Smooth muscle cell (in vitro differentiated cells): ENCODE measurements around the gene IGF1R. TPM values are rescaled to one million over a fixed set of nuclear protein-coding genes. Genes with fewer than 3 reads are reported as not detected.

ENCODE experiments used
- DNase-seq: peaks from one replicate; lab custom pipeline; 2025; ENCODE audit not compliant: unreplicated experiment; lab: John Stamatoyannopoulos, UW
- H2AFZ ChIP-seq: fragments of 200-600 bp; sonication (generic); 2 replicates; pipeline ENCODE4 v1.6.0; 2016; ENCODE audit warnings: antibody characterized with exemption, low read depth, mild to moderate bottlenecking
- H3F3A ChIP-seq: fragments of 200-600 bp; sonication (generic); 2 replicates; pipeline ENCODE4 v1.6.0; 2017; ENCODE audit warnings: antibody characterized with exemption, low read depth
- H3K27ac ChIP-seq: fragments of 200-600 bp; sonication (generic); 2 replicates; pipeline ENCODE4 v1.5.1; 2016; ENCODE audit warnings: low read depth, mild to moderate bottlenecking
- H3K27me3 ChIP-seq: fragments of 200-600 bp; sonication (generic); 2 replicates; pipeline ENCODE4 v1.6.1; 2016; ENCODE audit warnings: low read depth, mild to moderate bottlenecking
- H3K36me3 ChIP-seq: fragments of 200-600 bp; sonication (generic); 2 replicates; pipeline ENCODE4 v1.5.1; 2016; ENCODE audit warnings: low read depth
- H3K4me1 ChIP-seq: fragments of 200-600 bp; sonication (generic); 2 replicates; pipeline ENCODE4 v1.5.1; 2016; ENCODE audit warnings: low read depth
- H3K4me2 ChIP-seq: fragments of 200-600 bp; sonication (generic); 2 replicates; pipeline ENCODE4 v1.6.0; 2016; ENCODE audit warnings: mild to moderate bottlenecking
- H3K4me3 ChIP-seq: fragments of 200-600 bp; sonication (generic); 2 replicates; pipeline ENCODE4 v1.5.1; 2016; ENCODE audit warnings: mild to moderate bottlenecking
- H3K79me2 ChIP-seq: fragments of 200-600 bp; sonication (generic); 2 replicates; pipeline ENCODE4 v1.6.0; 2016; ENCODE audit warnings: low read depth, mild to moderate bottlenecking
- H3K9ac ChIP-seq: fragments of 200-600 bp; sonication (generic); 2 replicates; pipeline ENCODE4 v1.6.0; 2016; ENCODE audit warnings: low read depth
- H3K9me3 ChIP-seq: fragments of 200-600 bp; sonication (generic); replicated peaks from 2 replicates; pipeline ENCODE4 v1.5.1; 2016; ENCODE audit warnings: low read depth
- H4K20me1 ChIP-seq: fragments of 200-600 bp; sonication (generic); 2 replicates; pipeline ENCODE4 v1.6.0; 2016; ENCODE audit warnings: low read depth
- WGBS: methylation state at CpG from one replicate; pipeline ENCODE4 v1.1.7; 2016; ENCODE audit warnings: low lambda C conversion rate; 5-methylcytosine and 5-hydroxymethylcytosine counted together
- polyA plus RNA-seq: library from polyadenylated mRNA; unstranded; fragments of >200 nt; fragmentation: Nextera tagmentation; extraction: Ambion mirVana; gene quantifications from 2 replicates; pipeline ENCODE4 v1.2.1, GENCODE V29; 2016
- total RNA-seq: library from RNA; depleted of rRNA; stranded (reverse); fragments of >200 nt; gene quantifications from 2 replicates; pipeline ENCODE4 v1.2.3, GENCODE V29; 2014
- TF ChIP-seq, protein P1 (sequence below): fragments of 200-600 bp; sonication (generic); IDR thresholded peaks from 2 replicates; pipeline ENCODE4 v1.5.1; 2017; ENCODE audit warnings: borderline replicate concordance, mild to moderate bottlenecking, antibody characterized with exemption; ENCODE audit not compliant: insufficient read depth, poor library complexity, severe bottlenecking

IGF1R gene
- total and polyA plus RNA-seq, 2 experiments from 2014 or later = 14.0 to 70.2 TPM

DNA sequence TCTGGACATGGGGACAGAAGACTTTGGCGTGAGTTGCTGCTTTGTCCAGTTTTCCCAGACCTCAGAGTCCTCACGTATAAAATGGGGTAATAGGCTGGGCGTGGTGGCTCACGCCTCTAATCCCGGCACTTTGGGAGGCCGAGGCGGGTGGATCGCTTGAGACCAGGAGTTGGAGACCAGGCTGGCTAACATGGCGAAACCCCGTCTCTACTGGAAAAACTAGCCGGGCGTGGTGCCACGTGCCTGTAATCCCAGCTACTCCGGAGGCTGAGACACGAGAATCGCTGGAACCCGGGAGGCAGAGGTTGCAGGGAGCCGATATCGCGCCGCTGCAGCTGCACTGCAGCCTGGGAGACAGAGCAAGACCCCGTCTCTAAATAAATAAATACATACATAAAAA is 22.7 kb upstream of the IGF1R start:
- no peaks in the 10 kb centered on the region for H3K27me3 ChIP-seq
- no peak overlapping the region for H3K27ac ChIP-seq
- DNase-seq = no peak
- TF ChIP-seq, protein P1, sequence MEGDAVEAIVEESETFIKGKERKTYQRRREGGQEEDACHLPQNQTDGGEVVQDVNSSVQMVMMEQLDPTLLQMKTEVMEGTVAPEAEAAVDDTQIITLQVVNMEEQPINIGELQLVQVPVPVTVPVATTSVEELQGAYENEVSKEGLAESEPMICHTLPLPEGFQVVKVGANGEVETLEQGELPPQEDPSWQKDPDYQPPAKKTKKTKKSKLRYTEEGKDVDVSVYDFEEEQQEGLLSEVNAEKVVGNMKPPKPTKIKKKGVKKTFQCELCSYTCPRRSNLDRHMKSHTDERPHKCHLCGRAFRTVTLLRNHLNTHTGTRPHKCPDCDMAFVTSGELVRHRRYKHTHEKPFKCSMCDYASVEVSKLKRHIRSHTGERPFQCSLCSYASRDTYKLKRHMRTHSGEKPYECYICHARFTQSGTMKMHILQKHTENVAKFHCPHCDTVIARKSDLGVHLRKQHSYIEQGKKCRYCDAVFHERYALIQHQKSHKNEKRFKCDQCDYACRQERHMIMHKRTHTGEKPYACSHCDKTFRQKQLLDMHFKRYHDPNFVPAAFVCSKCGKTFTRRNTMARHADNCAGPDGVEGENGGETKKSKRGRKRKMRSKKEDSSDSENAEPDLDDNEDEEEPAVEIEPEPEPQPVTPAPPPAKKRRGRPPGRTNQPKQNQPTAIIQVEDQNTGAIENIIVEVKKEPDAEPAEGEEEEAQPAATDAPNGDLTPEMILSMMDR = no peak
- H3K4me2 ChIP-seq = no peak overlapping the region
- H3K4me3 ChIP-seq = no peak overlapping the region
- no peaks in the 10 kb centered on the region for H3K9me3 ChIP-seq
- H3K9ac ChIP-seq = no peak overlapping the region
- no peaks in the 10 kb centered on the region for H3K79me2 ChIP-seq
- no peaks in the 10 kb centered on the region for H3F3A ChIP-seq
- H3K4me1 ChIP-seq = no peaks in the 10 kb centered on the region
- H4K20me1 ChIP-seq = no peaks in the 10 kb centered on the region
- no peaks in the 10 kb centered on the region for H3K36me3 ChIP-seq
- H2AFZ ChIP-seq = no peak overlapping the region
- WGBS = 94% methylated on average over 22 of the region's 22 CpGs

DNA sequence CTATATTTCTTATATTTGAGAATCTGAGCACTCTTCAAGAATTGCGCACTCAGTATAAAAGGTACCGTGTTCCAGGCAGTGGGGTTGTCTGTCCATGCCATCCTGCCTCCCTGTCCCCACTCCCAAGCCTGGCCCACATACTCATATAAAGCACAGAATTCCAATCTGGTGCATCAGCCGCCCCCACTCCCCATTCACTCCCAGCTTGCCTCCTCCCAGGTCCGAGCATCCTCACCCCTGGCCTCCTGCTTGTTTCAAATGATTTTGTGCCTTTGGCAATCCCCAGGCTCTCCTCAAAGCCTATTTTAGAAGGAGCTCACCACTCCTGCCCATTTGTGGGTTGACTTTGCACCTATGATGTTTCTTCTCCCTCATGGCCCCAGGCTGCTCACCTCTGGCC is 22.2 kb upstream of the IGF1R start:
- TF ChIP-seq, protein P1 = no peak
- WGBS = 72% methylated on average over 4 of the region's 4 CpGs
- H2AFZ ChIP-seq = no peak overlapping the region
- no peak overlapping the region for H3K9ac ChIP-seq
- H3K79me2 ChIP-seq = no peaks in the 10 kb centered on the region
- no peaks in the 10 kb centered on the region for H3K36me3 ChIP-seq
- no peaks in the 10 kb centered on the region for H3K27me3 ChIP-seq
- DNase-seq = no peak
- no peaks in the 10 kb centered on the region for H3K9me3 ChIP-seq
- no peaks in the 10 kb centered on the region for H4K20me1 ChIP-seq
- no peaks in the 10 kb centered on the region for H3F3A ChIP-seq
- H3K4me3 ChIP-seq = no peak overlapping the region
- no peaks in the 10 kb centered on the region for H3K4me1 ChIP-seq
- H3K4me2 ChIP-seq = no peak overlapping the region
- H3K27ac ChIP-seq = no peak overlapping the region

DNA sequence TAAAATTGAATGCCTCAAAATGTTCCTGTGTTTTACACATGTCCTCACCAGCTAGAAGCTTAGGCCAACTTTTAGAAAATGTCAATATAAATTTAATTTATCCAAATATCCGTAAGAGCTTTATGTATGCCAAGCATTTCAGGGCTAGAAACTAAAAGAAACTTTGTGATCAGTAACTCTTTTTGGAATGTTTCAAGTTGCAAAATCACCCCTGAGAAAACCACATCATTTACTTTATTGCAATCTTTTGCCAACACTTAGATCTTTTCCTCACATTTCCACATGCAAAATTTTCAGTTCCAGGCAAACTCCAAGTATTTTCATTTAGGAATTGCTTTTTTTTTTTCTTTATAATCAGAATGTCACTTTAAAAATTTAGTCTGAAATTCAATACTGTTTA is 20.1 kb upstream of the IGF1R start:
- H4K20me1 ChIP-seq = no peaks in the 10 kb centered on the region
- H3F3A ChIP-seq = no peaks in the 10 kb centered on the region
- WGBS = 78% methylated on average over 1 of the region's 1 CpG
- no peak overlapping the region for H3K9ac ChIP-seq
- TF ChIP-seq, protein P1 = no peak
- no peak overlapping the region for H3K4me3 ChIP-seq
- H3K4me1 ChIP-seq = no peaks in the 10 kb centered on the region
- DNase-seq = no peak
- H3K27me3 ChIP-seq = no peaks in the 10 kb centered on the region
- H3K79me2 ChIP-seq = no peaks in the 10 kb centered on the region
- H3K4me2 ChIP-seq = no peak overlapping the region
- H2AFZ ChIP-seq = no peak overlapping the region
- H3K36me3 ChIP-seq = no peaks in the 10 kb centered on the region
- no peaks in the 10 kb centered on the region for H3K9me3 ChIP-seq
- no peak overlapping the region for H3K27ac ChIP-seq

DNA sequence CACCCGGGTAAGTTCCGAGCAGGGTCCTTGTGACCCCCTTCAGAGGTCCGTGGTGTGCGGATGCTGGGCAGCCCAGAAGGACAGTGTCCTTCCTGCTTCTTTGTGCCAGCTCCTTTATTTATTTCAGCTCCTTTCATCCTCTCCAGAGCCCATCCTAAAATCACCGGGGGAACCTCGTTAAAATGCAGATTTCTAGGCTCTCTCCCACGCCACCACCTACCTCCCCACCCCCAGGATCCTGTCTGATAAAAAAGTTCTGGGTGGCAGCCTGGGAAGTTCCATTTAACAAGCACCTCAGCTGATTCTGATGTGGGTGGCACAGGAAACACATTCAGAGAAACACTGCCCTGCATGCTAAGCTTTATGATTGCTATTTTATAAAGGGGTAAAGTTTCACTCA is 12.5 kb upstream of the IGF1R start:
- H3K79me2 ChIP-seq = no peaks in the 10 kb centered on the region
- DNase-seq = no peak
- TF ChIP-seq, protein P1 = no peak
- H3K4me3 ChIP-seq = no peak overlapping the region
- no peak overlapping the region for H3K4me2 ChIP-seq
- no peaks in the 10 kb centered on the region for H3K36me3 ChIP-seq
- no peak overlapping the region for H3K27ac ChIP-seq
- 41% methylated on average over 7 of the region's 7 CpGs for WGBS
- H3K9me3 ChIP-seq = no peaks in the 10 kb centered on the region
- H4K20me1 ChIP-seq = no peaks in the 10 kb centered on the region
- H3F3A ChIP-seq = no peaks in the 10 kb centered on the region
- no peaks in the 10 kb centered on the region for H3K27me3 ChIP-seq
- no peak overlapping the region for H2AFZ ChIP-seq
- H3K4me1 ChIP-seq = no peaks in the 10 kb centered on the region
- no peak overlapping the region for H3K9ac ChIP-seq
